Breast epithelium (tissue), 3 donors: ENCODE measurements around the gene PER2.

Source experiments
- CTCF ChIP-seq, 3 donors: fragments of 450-650 bp; IDR thresholded peaks; one replicate each; pipeline ENCODE4 v1.5.1; 2016 to 2017; ENCODE audit warnings: antibody characterized with exemption in 3 of 3, mild to moderate bottlenecking in 3 of 3, moderate library complexity in 3 of 3
- POLR2A ChIP-seq: fragments of 450-650 bp; IDR thresholded peaks from one replicate; pipeline ENCODE4 v1.6.1; 2016; ENCODE audit warnings: antibody characterized with exemption, mild to moderate bottlenecking, moderate library complexity

GRCh38 chr2:238287737-238288649 lies at the start of gene PER2:
- TF ChIP-seq CTCF (IDR thresholded peaks at IDR 0.05) (peak in 1 of 3 donors; percentile 31), POLR2A (no peak)
